Heart right ventricle (tissue), 16 donors: ENCODE data around the gene WFDC11. TPM values are rescaled to one million over a fixed set of nuclear protein-coding genes. Genes with fewer than 3 reads are reported as not detected.
"Not testable (repeated sequence)": the region's sequence is repeated elsewhere in the genome, so short reads cannot be mapped to it uniquely, and the experiment has no call there.

ENCODE experiments used
- ATAC-seq, 8 donors: fragments of 200-7000 bp; cut with Tn5 transposase; one replicate each; pipeline ENCODE4 v1.9.1; 2020; ENCODE audit warnings: mild to moderate bottlenecking in 8 of 8, moderate library complexity in 8 of 8, moderate number of reproducible peaks in 1 of 8
- DNase-seq, 2 donors: peaks; one replicate each; pipeline ENCODE4 v3.0.0-alpha.2; 2020
- H3K27ac ChIP-seq, 10 donors: fragments of 200-600 bp; sonication (generic) in 2 of 10; one replicate each; pipeline versions ENCODE4 v1.5.0 to v1.8.0; 2020 to 2022; ENCODE audit warnings: mild to moderate bottlenecking in 3 of 10
- H3K27me3 ChIP-seq, 7 donors: fragments of 200-600 bp; one replicate each; pipeline ENCODE4 v1.8.0; 2021 to 2022; ENCODE audit warnings: mild to moderate bottlenecking in 2 of 7
- H3K36me3 ChIP-seq, 9 donors: fragments of 200-600 bp; sonication (generic) in 1 of 9; one replicate each; pipeline versions ENCODE4 v1.5.0 to v1.8.0; 2020 to 2022; ENCODE audit warnings: mild to moderate bottlenecking in 2 of 9
- H3K4me1 ChIP-seq, 9 donors: fragments of 200-600 bp; sonication (generic) in 1 of 9; one replicate each; pipeline versions ENCODE4 v1.5.0 to v1.8.0; 2020 to 2022; ENCODE audit warnings: mild to moderate bottlenecking in 4 of 9
- H3K4me3 ChIP-seq, 10 donors: fragments of 200-600 bp; sonication (generic) in 2 of 10; one replicate each; pipeline versions ENCODE4 v1.5.0 to v1.8.0; 2020 to 2022; ENCODE audit warnings: mild to moderate bottlenecking in 7 of 10, moderate library complexity in 2 of 10
- H3K9me3 ChIP-seq, 11 donors: fragments of 200-600 bp in 10 of 11; sonication (generic) in 2 of 11; one replicate each; pipeline versions ENCODE4 v1.5.0 to v1.8.0; 2013 to 2022; ENCODE audit warnings: mild to moderate bottlenecking in 2 of 11, control low read depth in 1 of 11, moderate library complexity in 1 of 11
- CTCF ChIP-seq, 9 donors: fragments of 200-600 bp; sonication (generic) in 2 of 9; IDR thresholded peaks; one replicate each; pipeline versions ENCODE4 v1.5.0 to v1.8.0; 2021 to 2022; ENCODE audit warnings: antibody characterized with exemption in 9 of 9, mild to moderate bottlenecking in 5 of 9, moderate library complexity in 1 of 9
- WGBS, 2 donors: extraction: QIAGEN DNeasy Blood & Tissue Kit; methylation state at CpG; one replicate each; pipeline ENCODE4 v1.1.7; 2013; ENCODE audit warnings: inconsistent platforms in 1 of 2; 5-methylcytosine and 5-hydroxymethylcytosine counted together
- intact Hi-C, 10 donors: fragments of 100-400 bp; cut with DNase I; formaldehyde crosslinking; loops; one replicate each; pipeline versions ENCODE4 v1.11.1 to v1.14.2; 2022
- polyA plus RNA-seq, 2 donors: library from polyadenylated mRNA; stranded (reverse); fragments of 200-250 nt; gene quantifications; one replicate each; pipeline ENCODE4 v1.2.3, GENCODE V29; 2013
- total RNA-seq, 10 donors: library from RNA; stranded (reverse); fragmentation: NEBNext Ultra II Directional in 3 of 10; extraction: Animal tissue kit (Norgen Biotek cat#: 25700) in 3 of 10; gene quantifications; one replicate each; pipeline versions ENCODE4 v1.2.1 to v1.2.4, GENCODE V29; 2021 to 2023
- donor health status: Arrhythmogenic right ventricular cardiomyopathy.
- donor health status: ischemic (EF 13 %, LVEDD 7.1; RV severe dilation, severe dysfunction).
- donor health status: healthy with polysubstance abuse.
- donor health status: DM: no; HTN: yes; CAD: no.
- donor health status: DM: no; HTN: no; CAD: no.
- donor health status: ischemic (EF 25% LVEDD 6.9; RV normal size, moderate dysfunction).
- donor health status: ischemic (EF 25% LVEDD 5.7; RV mildly dilated, moderate dysfunction).
- donor health status: healthy.
- donor health status: DM: yes; HTN: yes; CAD: no.
- donor health status: Ischemic cardiomyopathy.
- donor health status: ischemic (EF 35%, LVEDD 5.7; RV mildly dilated, moderate dysfunction).
- donor health status: nonischemic (EF 11% LVEDD 7.7; RV severe dilation, severe dysfunction).
- donor health status: DM: yes; HTN: yes; CAD: no.
- donor health status: PGD.
- donor health status: ischemic (EF 29% LVEDD 5.4; RV normal size, mild dysfunction).
- donor health status: nonischemic (EF 23%, LVEDD 6.1; RV moderate dilation, normal function).

Gene WFDC11
- total and polyA plus RNA-seq, 12 donors = not detected

- TF ChIP-seq CTCF (IDR thresholded peaks at IDR 0.05) = no peak
- Histone ChIP-seq H3K4me3 (no peak overlapping the region), H3K27me3 (peaks cover 0 to 7% (median 0%) of the 10 kb centered on the region in 7 donors), H3K4me1 (no peaks in the 10 kb centered on the region), H3K27ac (no peak overlapping the region), H3K9me3 (peaks cover 0 to 34% (median 5%) of the 10 kb centered on the region in 11 donors), H3K36me3 (no peaks in the 10 kb centered on the region)
- intact Hi-C loops = no loop called here
- ATAC-seq (no peak), DNase-seq (no peak)
These were observed 2.7 kb upstream of the WFDC11 start for GRCh38 chr20:45672765-45673164.

- H3K4me1 ChIP-seq, ATAC-seq, H3K36me3 ChIP-seq, DNase-seq, intact Hi-C loops, H3K4me3 ChIP-seq, H3K27ac ChIP-seq, H3K27me3 ChIP-seq: not testable (repeated sequence)
- 84 to 87% methylated on average over 3 of the region's 3 CpGs for WGBS, 2 donors
- peaks cover 0 to 15% (median 0%) of the 10 kb centered on the region in 11 donors for H3K9me3 ChIP-seq
These were observed 13.0 kb downstream of the WFDC11 start for GRCh38 chr20:45657038-45657437.

- H3K27me3 ChIP-seq, intact Hi-C loops, ATAC-seq, H3K36me3 ChIP-seq, H3K9me3 ChIP-seq, H3K27ac ChIP-seq, H3K4me3 ChIP-seq, H3K4me1 ChIP-seq, DNase-seq: not testable (repeated sequence)
- WGBS, 2 donors = 81 to 85% methylated on average over 7 of the region's 7 CpGs
These were observed 18.3 kb downstream of the WFDC11 start for GRCh38 chr20:45651726-45652125.

GRCh38 chr20:45649312-45649863, 20.7 kb downstream of the WFDC11 start:
- ATAC-seq (no peak), DNase-seq (no peak)
- H3K36me3 ChIP-seq = no peaks in the 10 kb centered on the region
- no peak overlapping the region for H3K4me3 ChIP-seq
- H3K9me3 ChIP-seq = no peaks in the 10 kb centered on the region
- no peaks in the 10 kb centered on the region for H3K4me1 ChIP-seq
- intact Hi-C loops = no loop called here
- no peak overlapping the region for H3K27ac ChIP-seq
- no peak for TF ChIP-seq CTCF (IDR thresholded peaks at IDR 0.05)
- 73 to 75% methylated on average over 6 of the region's 6 CpGs for WGBS, 2 donors
- H3K27me3 ChIP-seq = peaks cover 0 to 8% (median 5%) of the 10 kb centered on the region in 7 donors

GRCh38 chr20:45647441-45648050, 22.5 kb downstream of the WFDC11 start:
- Histone ChIP-seq H3K36me3 (no peaks in the 10 kb centered on the region), H3K27ac (no peak overlapping the region), H3K4me1 (no peaks in the 10 kb centered on the region), H3K27me3 (peaks cover 0 to 8% (median 5%) of the 10 kb centered on the region in 7 donors), H3K9me3 (no peaks in the 10 kb centered on the region), H3K4me3 (no peak overlapping the region)
- intact Hi-C loops = no loop called here
- no peak for TF ChIP-seq CTCF (IDR thresholded peaks at IDR 0.05)
- 50 to 70% methylated on average over 1 of the region's 1 CpG for WGBS, 2 donors
- DNase-seq = no peak
- no peak for ATAC-seq
